ENCODE results near the gene CA9. TPM values are rescaled to one million over a fixed set of nuclear protein-coding genes. Genes with fewer than 3 reads are reported as not detected.

Gene CA9
- total RNA-seq, result 0.55 TPM
- long read RNA-seq, result 0 reads

- Histone ChIP-seq H3K27ac (no peak within 1 kb of the TSS), H3K4me3 (no peak within 1 kb of the TSS), H3K36me3 (no peaks in the 10 kb centered on the region), H3K4me1 (peaks cover 8% of the 10 kb centered on the region), H3K9me3 (no peaks in the 10 kb centered on the region), H3K27me3 (no peaks in the 10 kb centered on the region)
- no peak for DNase-seq
- intact Hi-C loops (cut with DNase I), result no loop called here
- no peak for TF ChIP-seq CTCF (IDR thresholded peaks at IDR 0.05)
- ATAC-seq, result peak; percentile 16
These were observed at the start of gene CA9 for GRCh38 chr9:35673132-35674024. Gene CA9, plus strand, starts transcription at chr9:35673928. Its CDS starts 32 bp downstream, at chr9:35673960.

DNA sequence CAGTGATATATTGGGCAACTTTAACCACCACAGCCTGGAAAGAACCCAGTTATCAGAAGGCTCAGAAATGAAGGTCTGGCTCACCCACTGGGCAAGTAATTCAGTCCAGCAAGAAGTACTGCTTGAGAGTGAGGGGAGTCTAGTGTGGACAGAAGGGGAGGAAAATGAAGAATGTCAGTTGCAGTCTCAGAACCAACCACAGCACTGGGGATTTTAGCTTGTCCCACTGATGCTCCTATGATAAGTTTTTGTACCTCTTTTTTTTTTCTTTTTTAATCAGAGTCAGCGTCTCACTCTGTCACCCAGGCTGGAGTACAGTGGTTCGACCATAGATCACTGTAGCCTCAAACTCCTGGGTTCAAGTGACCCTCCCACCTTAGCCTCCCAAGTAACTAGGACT, 46.2 kb upstream of the CA9 start:
- H3K27me3 ChIP-seq, result no peaks in the 10 kb centered on the region
- intact Hi-C loops (cut with DNase I), result no loop called here
- H3K4me1 ChIP-seq, result no peaks in the 10 kb centered on the region
- no peak for DNase-seq
- no peak overlapping the region for H3K27ac ChIP-seq
- H3K9me3 ChIP-seq, result no peaks in the 10 kb centered on the region
- no peak overlapping the region for H3K4me3 ChIP-seq
- TF ChIP-seq CTCF (IDR thresholded peaks at IDR 0.05), result no peak
- H3K36me3 ChIP-seq, result no peaks in the 10 kb centered on the region
- no peak for ATAC-seq

DNA sequence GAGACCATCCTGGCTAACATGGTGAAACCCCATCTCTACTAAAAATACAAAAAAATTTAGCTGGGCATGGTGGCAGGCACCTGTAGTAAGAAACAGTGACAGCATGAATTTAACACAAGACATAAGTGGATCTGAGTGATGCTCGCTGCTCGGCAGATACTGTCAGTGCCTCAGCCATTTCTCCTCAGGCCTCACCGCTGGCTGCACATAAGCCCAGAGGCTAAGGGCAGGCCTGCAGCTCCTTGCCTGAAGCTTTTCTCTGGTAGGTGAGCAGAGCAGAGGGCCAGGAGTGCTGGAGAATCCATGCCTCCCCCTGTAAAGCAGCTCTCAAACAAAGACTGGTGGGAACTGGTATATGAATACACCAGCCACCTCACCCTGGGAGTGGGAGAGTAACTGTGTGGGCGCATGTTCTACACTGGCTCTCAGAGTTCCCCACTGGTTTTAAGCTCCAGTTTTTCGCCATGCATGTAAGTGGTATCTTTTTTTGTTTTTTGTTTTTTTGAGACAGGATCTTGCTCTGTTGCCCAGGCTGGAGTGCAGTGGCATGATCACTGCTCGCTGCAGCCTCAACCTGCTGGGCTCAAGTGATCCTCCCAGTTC, 45.2 kb upstream of the CA9 start:
- Histone ChIP-seq H3K27me3 (no peaks in the 10 kb centered on the region), H3K4me3 (no peak overlapping the region), H3K27ac (no peak overlapping the region), H3K9me3 (no peaks in the 10 kb centered on the region), H3K36me3 (no peaks in the 10 kb centered on the region), H3K4me1 (no peaks in the 10 kb centered on the region)
- intact Hi-C loops (cut with DNase I), result no loop called here
- ATAC-seq, result no peak
- TF ChIP-seq CTCF (IDR thresholded peaks at IDR 0.05), result no peak
- DNase-seq, result no peak

GRCh38 chr9:35629597-35629996, 44.1 kb upstream of the CA9 start:
- Histone ChIP-seq H3K27ac (no peak overlapping the region), H3K27me3 (no peaks in the 10 kb centered on the region), H3K4me3 (no peak overlapping the region), H3K36me3 (no peaks in the 10 kb centered on the region), H3K4me1 (no peaks in the 10 kb centered on the region), H3K9me3 (no peaks in the 10 kb centered on the region)
- no peak for TF ChIP-seq CTCF (IDR thresholded peaks at IDR 0.05)
- ATAC-seq, result no peak
- DNase-seq, result no peak
- intact Hi-C loops (cut with DNase I), result no loop called here

GRCh38 chr9:35635730-35636129, 38.0 kb upstream of the CA9 start:
- TF ChIP-seq CTCF (IDR thresholded peaks at IDR 0.05), result no peak

More at GRCh38 chr9:35635730-35636129, 38.0 kb upstream of the CA9 start:
- peak; percentile 48 for ATAC-seq
- Histone ChIP-seq H3K4me1 (peaks cover 21% of the 10 kb centered on the region), H3K4me3 (no peak overlapping the region), H3K9me3 (no peaks in the 10 kb centered on the region), H3K27ac (peak overlapping the region; percentile 15), H3K36me3 (no peaks in the 10 kb centered on the region), H3K27me3 (no peaks in the 10 kb centered on the region)
- no peak for DNase-seq
- intact Hi-C loops (cut with DNase I), result no loop called here

Measured in upper lobe of right lung (tissue), 1 donor.